ENCODE measurements around the gene PARD6A.

- TF ChIP-seq CTCF (conservative IDR thresholded peaks at IDR 0.05 in 1 of 2, IDR thresholded peaks at IDR 0.05 in 1 of 2; ENCODE audit: low read depth in 1 of 2, low read length in 2 of 2), result no peak
- no peak for TF ChIP-seq EZH2 (IDR thresholded peaks at IDR 0.05; ENCODE audit: low read length, missing control alignments)
Observed at GRCh38 chr16:67707790-67708189, 47.0 kb downstream of the PARD6A start.

Measured in fibroblast of lung (primary cell).